Endothelial cell of umbilical vein (primary cell): Measurements from ENCODE around the gene COPS2. TPM values are rescaled to one million over a fixed set of nuclear protein-coding genes. Genes with fewer than 3 reads are reported as not detected.

Source experiments
- BruUV-seq: library from RNA; stranded (reverse); fragments of 400-500 nt; replicated peaks from 2 replicates; lab custom pipeline; 2021; lab: Mats Ljungman, UMichigan
- CTCF ChIA-PET: fragments of 300-600, 350-600 bp; sonication (Branson Sonifier 250); formaldehyde crosslinking; loops from one replicate; lab custom pipeline; 2021; ENCODE audit warnings: antibody characterized with exemption, inconsistent platforms; lab: Charles Lee
- POLR2A ChIA-PET: fragments of 300-600, 350-600 bp; sonication (Branson Sonifier 250); formaldehyde crosslinking; loops from one replicate; lab custom pipeline; 2021; ENCODE audit warnings: antibody characterized with exemption, inconsistent platforms; lab: Charles Lee
- DNase-seq: peaks from one replicate; pipeline ENCODE4 v3.0.0-alpha.2; 2011; ENCODE audit warnings: low read depth, low spot score
- FAIRE-seq: peaks from 2 replicates; lab custom pipeline; 2011; peaks lifted over from hg19 to GRCh38; lab: Jason Lieb, UNC
- H2AFZ ChIP-seq: 2 replicates; pipeline ENCODE4 v1.6.0; 2012; ENCODE audit warnings: low read depth, low read length, control low read depth, inconsistent platforms
- H3K27ac ChIP-seq: 2 replicates; pipeline ENCODE4 v1.5.1; 2011; ENCODE audit warnings: low read depth, mild to moderate bottlenecking, control low read depth, low read length, moderate library complexity; ENCODE audit not compliant: insufficient read depth
- H3K27me3 ChIP-seq, 2 experiments: 2 replicates each; pipeline versions ENCODE4 v1.6.0 to v1.6.1; 2011; ENCODE audit warnings: low read length in 2 of 2, mixed read lengths in 1 of 2; ENCODE audit not compliant: control insufficient read depth in 2 of 2, insufficient read depth in 2 of 2
- H3K36me3 ChIP-seq, 2 experiments: 2 replicates in 1 of 2; 3 replicates in 1 of 2; pipeline ENCODE4 v1.5.1; 2011; ENCODE audit warnings: low read length in 2 of 2, mild to moderate bottlenecking in 1 of 2, moderate library complexity in 1 of 2; ENCODE audit not compliant: control insufficient read depth in 2 of 2, insufficient read depth in 2 of 2; ENCODE audit errors: extremely low read depth in 1 of 2
- H3K4me1 ChIP-seq: 3 replicates; pipeline ENCODE4 v1.5.1; 2011; ENCODE audit warnings: mild to moderate bottlenecking, low read length; ENCODE audit not compliant: control insufficient read depth, insufficient read depth; ENCODE audit errors: extremely low read depth
- H3K4me2 ChIP-seq: 2 replicates; pipeline ENCODE4 v1.6.1; 2011; ENCODE audit warnings: low read length, control low read depth, mixed read lengths; ENCODE audit not compliant: insufficient read depth
- H3K4me3 ChIP-seq, 3 experiments: fragments of 200-600 bp in 1 of 3; sonication (generic), shearing (Covaris generic) in 1 of 3; replicated peaks in 1 of 3; 2 replicates each; pipeline ENCODE4 v1.5.1; 2011 to 2016; ENCODE audit warnings: control low read depth in 3 of 3, low read length in 3 of 3, mild to moderate bottlenecking in 2 of 3, inconsistent platforms in 1 of 3, low read depth in 1 of 3, moderate library complexity in 1 of 3; ENCODE audit not compliant: insufficient read depth in 1 of 3
- H3K79me2 ChIP-seq: 2 replicates; pipeline ENCODE4 v1.6.0; 2012; ENCODE audit warnings: low read length, inconsistent platforms; ENCODE audit not compliant: control insufficient read depth, insufficient read depth
- H3K9ac ChIP-seq: replicated peaks from 2 replicates; pipeline ENCODE3; 2011; ENCODE audit warnings: low read length, control low read depth; ENCODE audit not compliant: insufficient read depth; ENCODE audit errors: extremely low read depth
- H3K9me1 ChIP-seq: replicated peaks from 3 replicates; pipeline ENCODE4 v1.6.0; 2011; ENCODE audit warnings: mild to moderate bottlenecking, low read length; ENCODE audit not compliant: control insufficient read depth, insufficient read depth; ENCODE audit errors: extremely low read depth
- H3K9me3 ChIP-seq: replicated peaks from 2 replicates; pipeline ENCODE4 v1.5.1; 2012; ENCODE audit warnings: low read length, inconsistent platforms; ENCODE audit not compliant: control insufficient read depth, insufficient read depth
- H4K20me1 ChIP-seq: replicated peaks from 2 replicates; pipeline ENCODE3; 2011; ENCODE audit warnings: mild to moderate bottlenecking, low read length; ENCODE audit not compliant: control insufficient read depth, insufficient read depth; ENCODE audit errors: extremely low read depth
- EZH2 ChIP-seq: IDR thresholded peaks from 2 replicates; pipeline ENCODE4 v1.6.1; 2012; ENCODE audit warnings: borderline replicate concordance, low read depth, mild to moderate bottlenecking, moderate library complexity, low read length, inconsistent platforms; ENCODE audit not compliant: severe bottlenecking
- FOS ChIP-seq: IDR thresholded peaks from 2 replicates; pipeline ENCODE4 v1.6.1; 2011; ENCODE audit warnings: mild to moderate bottlenecking, low read length, moderate library complexity, borderline replicate concordance; ENCODE audit not compliant: insufficient read depth
- GATA2 ChIP-seq: IDR thresholded peaks from 2 replicates; pipeline ENCODE4 v1.7.0; 2011; ENCODE audit warnings: low read depth, mild to moderate bottlenecking, moderate library complexity, mixed read lengths, low read length; ENCODE audit not compliant: insufficient read length, insufficient read depth
- JUN ChIP-seq: IDR thresholded peaks from 2 replicates; pipeline ENCODE4 v1.6.1; 2011; ENCODE audit warnings: borderline replicate concordance, low read depth; ENCODE audit not compliant: insufficient read length, insufficient read depth
- MYC ChIP-seq: IDR thresholded peaks from one replicate; pipeline ENCODE4 v1.6.1; 2011; ENCODE audit warnings: mild to moderate bottlenecking, low read depth, low read length
- POLR2A ChIP-seq: IDR thresholded peaks from 2 replicates; pipeline ENCODE4 v1.6.1; 2012; ENCODE audit warnings: low read depth, mild to moderate bottlenecking, control low read depth, low read length
- POLR2AphosphoS5 ChIP-seq: IDR thresholded peaks from 2 replicates; pipeline ENCODE4 v1.6.1; 2012; ENCODE audit warnings: low read depth, mild to moderate bottlenecking, control low read depth, low read length, moderate library complexity; ENCODE audit not compliant: insufficient read depth
- dilution Hi-C: fragments of 300-500 bp; cut with MboI; formaldehyde crosslinking; loops from one replicate; pipeline ENCODE4 v1.15.0; 2019; ENCODE audit warnings: low sequenced_read_pairs; ENCODE audit not compliant: extremely low pct_ligation_motif_present
- intact Hi-C: fragments of 100-400 bp; cut with micrococcal nuclease; formaldehyde crosslinking; loops from one replicate; pipeline ENCODE4 v1.10.0; 2022
- polyA plus RNA-seq, 4 experiments: library from polyadenylated mRNA; depleted of rRNA in 3 of 4; stranded (reverse) in 3 of 4; unstranded in 1 of 4; fragments of >200 nt; gene quantifications; 2 replicates each; pipeline versions ENCODE4 v1.2.1 to v1.2.3, GENCODE V29; 2011 to 2012; ENCODE audit warnings: missing spikeins in 1 of 4
- total RNA-seq: library from RNA; stranded (reverse); gene quantifications from 2 replicates; pipeline ENCODE4 v1.2.3, GENCODE V29; 2021
- TF ChIP-seq, protein P1 (sequence below): IDR thresholded peaks from 2 replicates; pipeline ENCODE4 v1.6.1; 2011; ENCODE audit not compliant: insufficient read depth, insufficient read length
- TF ChIP-seq, protein P2 (sequence below), 2 donors: IDR thresholded peaks; 1 replicate in 1 of 2; 2 replicates in 1 of 2; pipeline ENCODE4 v1.5.1; 2011; ENCODE audit warnings: low read length in 2 of 2, mild to moderate bottlenecking in 2 of 2, moderate library complexity in 2 of 2, control low read depth in 1 of 2, inconsistent platforms in 1 of 2, low read depth in 1 of 2; ENCODE audit not compliant: insufficient read depth in 1 of 2; ENCODE audit errors: extremely low read depth in 1 of 2

COPS2 gene
- total and polyA plus RNA-seq, 2 donors (not counting 3 experiments of a cell fraction or from before 2014, with no cell fraction given) = 20.2 to 79.3 TPM

- intact Hi-C loops = no loop called here
- FAIRE-seq = no peak
- dilution Hi-C loops = no loop called here
- no peak overlapping the region for H3K4me2 ChIP-seq
- H3K79me2 ChIP-seq = no peaks in the 10 kb centered on the region
- H3K9me1 ChIP-seq = no peaks in the 10 kb centered on the region
- no peaks in the 10 kb centered on the region for H3K27me3 ChIP-seq
- no peak for DNase-seq
- no peaks in the 10 kb centered on the region for H4K20me1 ChIP-seq
- no peak overlapping the region for H3K4me3 ChIP-seq
- no peaks in the 10 kb centered on the region for H3K9me3 ChIP-seq
- no peak overlapping the region for H3K27ac ChIP-seq
- H3K36me3 ChIP-seq = no peaks in the 10 kb centered on the region
- POLR2A ChIA-PET = no interaction called here
- no peak overlapping the region for H3K9ac ChIP-seq
- no peak overlapping the region for H2AFZ ChIP-seq
- BruUV-seq = no TSS peak
- TF ChIP-seq, protein P1, sequence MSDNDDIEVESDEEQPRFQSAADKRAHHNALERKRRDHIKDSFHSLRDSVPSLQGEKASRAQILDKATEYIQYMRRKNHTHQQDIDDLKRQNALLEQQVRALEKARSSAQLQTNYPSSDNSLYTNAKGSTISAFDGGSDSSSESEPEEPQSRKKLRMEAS = no peak
- TF ChIP-seq, protein P2, sequence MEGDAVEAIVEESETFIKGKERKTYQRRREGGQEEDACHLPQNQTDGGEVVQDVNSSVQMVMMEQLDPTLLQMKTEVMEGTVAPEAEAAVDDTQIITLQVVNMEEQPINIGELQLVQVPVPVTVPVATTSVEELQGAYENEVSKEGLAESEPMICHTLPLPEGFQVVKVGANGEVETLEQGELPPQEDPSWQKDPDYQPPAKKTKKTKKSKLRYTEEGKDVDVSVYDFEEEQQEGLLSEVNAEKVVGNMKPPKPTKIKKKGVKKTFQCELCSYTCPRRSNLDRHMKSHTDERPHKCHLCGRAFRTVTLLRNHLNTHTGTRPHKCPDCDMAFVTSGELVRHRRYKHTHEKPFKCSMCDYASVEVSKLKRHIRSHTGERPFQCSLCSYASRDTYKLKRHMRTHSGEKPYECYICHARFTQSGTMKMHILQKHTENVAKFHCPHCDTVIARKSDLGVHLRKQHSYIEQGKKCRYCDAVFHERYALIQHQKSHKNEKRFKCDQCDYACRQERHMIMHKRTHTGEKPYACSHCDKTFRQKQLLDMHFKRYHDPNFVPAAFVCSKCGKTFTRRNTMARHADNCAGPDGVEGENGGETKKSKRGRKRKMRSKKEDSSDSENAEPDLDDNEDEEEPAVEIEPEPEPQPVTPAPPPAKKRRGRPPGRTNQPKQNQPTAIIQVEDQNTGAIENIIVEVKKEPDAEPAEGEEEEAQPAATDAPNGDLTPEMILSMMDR (IDR thresholded peaks at IDR 0.05; ENCODE audit: extremely low read depth in 1 of 2, insufficient read depth in 1 of 2, low read depth in 1 of 2, low read length in 2 of 2) = no peak
- TF ChIP-seq GATA2 (no peak), JUN (no peak), MYC (no peak), FOS (no peak), POLR2A (no peak), POLR2AphosphoS5 (no peak), EZH2 (no peak)
- CTCF ChIA-PET = interaction anchor here (2.0 kb wide), 1 partner anchor 9 kb away, joined by 8 read pairs; no protein-coding TSS in a partner anchor
- no peaks in the 10 kb centered on the region for H3K4me1 ChIP-seq
Measured at GRCh38 chr15:49085696-49086459, 69.5 kb downstream of the COPS2 start.
